ENCODE data around the gene RAI1.
A peak's percentile ranks its signal among the peaks of the same experiment; 100 is the strongest.

Gene RAI1

DNA sequence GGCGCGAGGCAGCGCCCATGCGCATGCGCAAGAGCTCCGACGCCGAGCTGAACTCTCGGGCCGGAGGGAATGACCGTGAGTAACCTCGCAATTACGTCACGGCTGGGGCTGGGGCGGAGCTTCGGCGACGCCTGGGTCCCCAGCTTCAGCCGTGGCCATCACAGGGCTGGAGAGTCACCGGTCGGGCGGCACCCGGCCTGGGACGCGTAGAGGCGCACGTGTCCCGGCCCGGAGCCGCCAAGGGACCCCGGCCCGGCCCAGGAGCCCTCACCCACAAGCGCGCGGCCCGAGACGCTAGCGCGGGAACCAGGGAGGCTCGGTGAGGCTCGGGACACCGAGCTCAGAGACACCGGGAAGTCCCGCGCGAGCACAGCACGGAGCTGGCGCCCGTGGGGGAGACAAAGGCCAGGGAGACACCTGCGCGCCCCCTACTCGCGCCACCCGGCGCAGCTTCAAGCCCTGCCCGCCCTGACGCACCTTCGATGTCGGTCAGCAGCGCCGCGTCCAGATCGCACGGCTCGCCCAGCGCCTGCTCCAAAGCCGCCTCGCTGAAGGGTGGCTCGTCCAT lies 155.1 kb downstream of the RAI1 start (continued):
- TF ChIP-seq, protein P1, sequence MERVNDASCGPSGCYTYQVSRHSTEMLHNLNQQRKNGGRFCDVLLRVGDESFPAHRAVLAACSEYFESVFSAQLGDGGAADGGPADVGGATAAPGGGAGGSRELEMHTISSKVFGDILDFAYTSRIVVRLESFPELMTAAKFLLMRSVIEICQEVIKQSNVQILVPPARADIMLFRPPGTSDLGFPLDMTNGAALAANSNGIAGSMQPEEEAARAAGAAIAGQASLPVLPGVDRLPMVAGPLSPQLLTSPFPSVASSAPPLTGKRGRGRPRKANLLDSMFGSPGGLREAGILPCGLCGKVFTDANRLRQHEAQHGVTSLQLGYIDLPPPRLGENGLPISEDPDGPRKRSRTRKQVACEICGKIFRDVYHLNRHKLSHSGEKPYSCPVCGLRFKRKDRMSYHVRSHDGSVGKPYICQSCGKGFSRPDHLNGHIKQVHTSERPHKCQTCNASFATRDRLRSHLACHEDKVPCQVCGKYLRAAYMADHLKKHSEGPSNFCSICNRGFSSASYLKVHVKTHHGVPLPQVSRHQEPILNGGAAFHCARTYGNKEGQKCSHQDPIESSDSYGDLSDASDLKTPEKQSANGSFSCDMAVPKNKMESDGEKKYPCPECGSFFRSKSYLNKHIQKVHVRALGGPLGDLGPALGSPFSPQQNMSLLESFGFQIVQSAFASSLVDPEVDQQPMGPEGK (tag by site-specific recombination; IDR thresholded peaks at IDR 0.05): peak; percentile 70; the same call in 1 of the 2 replicates
- peak; percentile 79; the same call in 1 of the 2 replicates for TF ChIP-seq ZNF501 (tag by site-specific recombination; IDR thresholded peaks at IDR 0.05)
- TF ChIP-seq, protein P2, sequence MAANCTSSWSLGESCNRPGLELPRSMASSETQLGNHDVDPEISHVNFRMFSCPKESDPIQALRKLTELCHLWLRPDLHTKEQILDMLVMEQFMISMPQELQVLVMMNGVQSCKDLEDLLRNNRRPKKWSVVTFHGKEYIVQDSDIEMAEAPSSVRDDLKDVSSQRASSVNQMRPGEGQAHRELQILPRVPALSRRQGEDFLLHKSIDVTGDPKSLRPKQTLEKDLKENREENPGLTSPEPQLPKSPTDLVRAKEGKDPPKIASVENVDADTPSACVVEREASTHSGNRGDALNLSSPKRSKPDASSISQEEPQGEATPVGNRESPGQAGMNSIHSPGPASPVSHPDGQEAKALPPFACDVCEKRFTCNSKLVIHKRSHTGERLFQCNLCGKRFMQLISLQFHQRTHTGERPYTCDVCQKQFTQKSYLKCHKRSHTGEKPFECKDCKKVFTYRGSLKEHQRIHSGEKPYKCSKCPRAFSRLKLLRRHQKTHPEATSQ (tag by site-specific recombination; IDR thresholded peaks at IDR 0.05): peak; percentile 86
- TF ChIP-seq, protein P3, sequence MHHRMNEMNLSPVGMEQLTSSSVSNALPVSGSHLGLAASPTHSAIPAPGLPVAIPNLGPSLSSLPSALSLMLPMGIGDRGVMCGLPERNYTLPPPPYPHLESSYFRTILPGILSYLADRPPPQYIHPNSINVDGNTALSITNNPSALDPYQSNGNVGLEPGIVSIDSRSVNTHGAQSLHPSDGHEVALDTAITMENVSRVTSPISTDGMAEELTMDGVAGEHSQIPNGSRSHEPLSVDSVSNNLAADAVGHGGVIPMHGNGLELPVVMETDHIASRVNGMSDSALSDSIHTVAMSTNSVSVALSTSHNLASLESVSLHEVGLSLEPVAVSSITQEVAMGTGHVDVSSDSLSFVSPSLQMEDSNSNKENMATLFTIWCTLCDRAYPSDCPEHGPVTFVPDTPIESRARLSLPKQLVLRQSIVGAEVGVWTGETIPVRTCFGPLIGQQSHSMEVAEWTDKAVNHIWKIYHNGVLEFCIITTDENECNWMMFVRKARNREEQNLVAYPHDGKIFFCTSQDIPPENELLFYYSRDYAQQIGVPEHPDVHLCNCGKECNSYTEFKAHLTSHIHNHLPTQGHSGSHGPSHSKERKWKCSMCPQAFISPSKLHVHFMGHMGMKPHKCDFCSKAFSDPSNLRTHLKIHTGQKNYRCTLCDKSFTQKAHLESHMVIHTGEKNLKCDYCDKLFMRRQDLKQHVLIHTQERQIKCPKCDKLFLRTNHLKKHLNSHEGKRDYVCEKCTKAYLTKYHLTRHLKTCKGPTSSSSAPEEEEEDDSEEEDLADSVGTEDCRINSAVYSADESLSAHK (tag by site-specific recombination; IDR thresholded peaks at IDR 0.05): peak; percentile 25
- TF ChIP-seq, protein P4, sequence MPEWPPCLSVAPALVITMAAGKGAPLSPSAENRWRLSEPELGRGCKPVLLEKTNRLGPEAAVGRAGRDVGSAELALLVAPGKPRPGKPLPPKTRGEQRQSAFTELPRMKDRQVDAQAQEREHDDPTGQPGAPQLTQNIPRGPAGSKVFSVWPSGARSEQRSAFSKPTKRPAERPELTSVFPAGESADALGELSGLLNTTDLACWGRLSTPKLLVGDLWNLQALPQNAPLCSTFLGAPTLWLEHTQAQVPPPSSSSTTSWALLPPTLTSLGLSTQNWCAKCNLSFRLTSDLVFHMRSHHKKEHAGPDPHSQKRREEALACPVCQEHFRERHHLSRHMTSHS (tag by site-specific recombination; IDR thresholded peaks at IDR 0.05): no peak
- TF ChIP-seq REPIN1 (tag by site-specific recombination; IDR thresholded peaks at IDR 0.05; ENCODE audit: low read depth): peak; percentile 92; the same call in 1 of the 2 replicates
- peak; percentile 46; the same call in 1 of the 2 replicates for TF ChIP-seq INSM2 (tag by site-specific recombination; IDR thresholded peaks at IDR 0.05)
- TF ChIP-seq MZF1 (tag by site-specific recombination; IDR thresholded peaks at IDR 0.05; ENCODE audit: borderline replicate concordance): no peak
- peak; percentile 70; the same call in 1 of the 2 replicates for TF ChIP-seq GLIS2 (tag by site-specific recombination; IDR thresholded peaks at IDR 0.05)
- TF ChIP-seq, protein P5, sequence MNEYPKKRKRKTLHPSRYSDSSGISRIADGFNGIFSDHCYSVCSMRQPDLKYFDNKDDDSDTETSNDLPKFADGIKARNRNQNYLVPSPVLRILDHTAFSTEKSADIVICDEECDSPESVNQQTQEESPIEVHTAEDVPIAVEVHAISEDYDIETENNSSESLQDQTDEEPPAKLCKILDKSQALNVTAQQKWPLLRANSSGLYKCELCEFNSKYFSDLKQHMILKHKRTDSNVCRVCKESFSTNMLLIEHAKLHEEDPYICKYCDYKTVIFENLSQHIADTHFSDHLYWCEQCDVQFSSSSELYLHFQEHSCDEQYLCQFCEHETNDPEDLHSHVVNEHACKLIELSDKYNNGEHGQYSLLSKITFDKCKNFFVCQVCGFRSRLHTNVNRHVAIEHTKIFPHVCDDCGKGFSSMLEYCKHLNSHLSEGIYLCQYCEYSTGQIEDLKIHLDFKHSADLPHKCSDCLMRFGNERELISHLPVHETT (tag by site-specific recombination; IDR thresholded peaks at IDR 0.05): no peak
- TF ChIP-seq ZNF133 (tag by site-specific recombination; IDR thresholded peaks at IDR 0.05): no peak
- TF ChIP-seq OVOL3 (tag by site-specific recombination; IDR thresholded peaks at IDR 0.05): 0 out of 2 replicates have a peak, but pooled peaks have one; percentile 19
- no peak for TF ChIP-seq SETDB1 (IDR thresholded peaks at IDR 0.05; ENCODE audit: insufficient read length, low read length)
- no peak for TF ChIP-seq ZNF664 (tag by site-specific recombination; IDR thresholded peaks at IDR 0.05)
- TF ChIP-seq HOXD13 (CRISPR knock-in tag; IDR thresholded peaks at IDR 0.05; ENCODE audit: borderline replicate concordance): no peak
- TF ChIP-seq ZNF747 (tag by site-specific recombination; IDR thresholded peaks at IDR 0.05): no peak
- TF ChIP-seq ZSCAN16 (tag by site-specific recombination; IDR thresholded peaks at IDR 0.05): peak; percentile 75
- TF ChIP-seq MEIS1 (CRISPR knock-in tag; IDR thresholded peaks at IDR 0.05; ENCODE audit: borderline replicate concordance): no peak
- no peak for TF ChIP-seq ZNF530 (tag by site-specific recombination; IDR thresholded peaks at IDR 0.05; ENCODE audit: low read depth)
- no peak for TF ChIP-seq ZFP3 (tag by site-specific recombination; IDR thresholded peaks at IDR 0.05; ENCODE audit: low read depth)
- TF ChIP-seq ZNF169 (tag by site-specific recombination; IDR thresholded peaks at IDR 0.05): 0 out of 2 replicates have a peak, but pooled peaks have one; percentile 35
- TF ChIP-seq PRDM1 (tag by site-specific recombination; IDR thresholded peaks at IDR 0.05): no peak
- 0 out of 2 replicates have a peak, but pooled peaks have one; percentile 8 for TF ChIP-seq FEZF1 (tag by site-specific recombination; IDR thresholded peaks at IDR 0.05)
- no peak for TF ChIP-seq PRDM2 (tag by site-specific recombination; IDR thresholded peaks at IDR 0.05; ENCODE audit: borderline replicate concordance)

Measured in HEK293 (cell line).